Measurements from ENCODE around the gene AARS2.

GRCh38 chr6:44361947-44362346 is 48.8 kb upstream of the AARS2 start:
- TF ChIP-seq, protein P1, sequence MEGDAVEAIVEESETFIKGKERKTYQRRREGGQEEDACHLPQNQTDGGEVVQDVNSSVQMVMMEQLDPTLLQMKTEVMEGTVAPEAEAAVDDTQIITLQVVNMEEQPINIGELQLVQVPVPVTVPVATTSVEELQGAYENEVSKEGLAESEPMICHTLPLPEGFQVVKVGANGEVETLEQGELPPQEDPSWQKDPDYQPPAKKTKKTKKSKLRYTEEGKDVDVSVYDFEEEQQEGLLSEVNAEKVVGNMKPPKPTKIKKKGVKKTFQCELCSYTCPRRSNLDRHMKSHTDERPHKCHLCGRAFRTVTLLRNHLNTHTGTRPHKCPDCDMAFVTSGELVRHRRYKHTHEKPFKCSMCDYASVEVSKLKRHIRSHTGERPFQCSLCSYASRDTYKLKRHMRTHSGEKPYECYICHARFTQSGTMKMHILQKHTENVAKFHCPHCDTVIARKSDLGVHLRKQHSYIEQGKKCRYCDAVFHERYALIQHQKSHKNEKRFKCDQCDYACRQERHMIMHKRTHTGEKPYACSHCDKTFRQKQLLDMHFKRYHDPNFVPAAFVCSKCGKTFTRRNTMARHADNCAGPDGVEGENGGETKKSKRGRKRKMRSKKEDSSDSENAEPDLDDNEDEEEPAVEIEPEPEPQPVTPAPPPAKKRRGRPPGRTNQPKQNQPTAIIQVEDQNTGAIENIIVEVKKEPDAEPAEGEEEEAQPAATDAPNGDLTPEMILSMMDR (IDR thresholded peaks at IDR 0.05; ENCODE audit: low read depth, low read length), result no peak
- TF ChIP-seq POLR2A (IDR thresholded peaks at IDR 0.05; ENCODE audit: extremely low read depth, insufficient read length), result no peak
- TF ChIP-seq MYC (IDR thresholded peaks at IDR 0.05; ENCODE audit: low read depth, low read length), result no peak
- TF ChIP-seq, protein P2, sequence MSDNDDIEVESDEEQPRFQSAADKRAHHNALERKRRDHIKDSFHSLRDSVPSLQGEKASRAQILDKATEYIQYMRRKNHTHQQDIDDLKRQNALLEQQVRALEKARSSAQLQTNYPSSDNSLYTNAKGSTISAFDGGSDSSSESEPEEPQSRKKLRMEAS (IDR thresholded peaks at IDR 0.05; ENCODE audit: low read depth, low read length), result no peak
